Osteoblast (primary cell): Measurements from ENCODE around the gene ZNF576. TPM values are rescaled to one million over a fixed set of nuclear protein-coding genes. Genes with fewer than 3 reads are reported as not detected.

ENCODE experiments used
- DNase-seq: peaks from one replicate; pipeline ENCODE4 v3.0.0; 2011; ENCODE audit warnings: low spot score, mixed read lengths; ENCODE audit not compliant: insufficient read length; ENCODE audit errors: missing footprints
- H2AFZ ChIP-seq: 2 replicates; pipeline ENCODE4 v1.6.0; 2011; ENCODE audit warnings: mild to moderate bottlenecking, low read length
- H3K27ac ChIP-seq: 2 replicates; pipeline ENCODE4 v1.5.1; 2011; ENCODE audit warnings: mild to moderate bottlenecking, low read depth, low read length, moderate library complexity
- H3K27me3 ChIP-seq: 2 replicates; pipeline ENCODE4 v1.6.0; 2012; ENCODE audit warnings: mild to moderate bottlenecking, control low read depth, inconsistent platforms, low read length, moderate library complexity; ENCODE audit not compliant: insufficient read depth
- H3K36me3 ChIP-seq: 2 replicates; pipeline ENCODE4 v1.5.1; 2011; ENCODE audit warnings: mild to moderate bottlenecking, low read length, control low read depth, moderate library complexity; ENCODE audit not compliant: insufficient read depth
- H3K4me1 ChIP-seq: 2 replicates; pipeline ENCODE4 v1.5.1; 2011; ENCODE audit warnings: mild to moderate bottlenecking, low read length, control low read depth, moderate library complexity; ENCODE audit not compliant: insufficient read depth
- H3K4me2 ChIP-seq: 2 replicates; pipeline ENCODE4 v1.6.0; 2011; ENCODE audit warnings: mild to moderate bottlenecking, low read length; ENCODE audit not compliant: insufficient read depth
- H3K4me3 ChIP-seq: fragments of 200-600 bp; sonication (generic); 3 replicates; pipeline ENCODE4 v1.5.1; 2012; ENCODE audit warnings: mild to moderate bottlenecking, low read length, inconsistent platforms; ENCODE audit not compliant: insufficient read depth
- H3K79me2 ChIP-seq: 2 replicates; pipeline ENCODE4 v1.6.0; 2012; ENCODE audit warnings: mild to moderate bottlenecking, low read length, control low read depth, inconsistent platforms; ENCODE audit not compliant: insufficient read depth
- H3K9me3 ChIP-seq: 2 replicates; pipeline ENCODE4 v1.5.1; 2011; ENCODE audit warnings: low read depth, low read length, control low read depth
- H4K20me1 ChIP-seq: 2 replicates; pipeline ENCODE4 v1.6.0; 2012; ENCODE audit warnings: mild to moderate bottlenecking, low read length, control low read depth; ENCODE audit not compliant: insufficient read depth
- total RNA-seq: library from RNA; depleted of rRNA; stranded (reverse); fragments of >200 nt; gene quantifications from 2 replicates; pipeline ENCODE4 v1.2.3, GENCODE V29; 2012
- TF ChIP-seq, protein P1 (sequence below): IDR thresholded peaks from 2 replicates; pipeline ENCODE4 v1.5.1; 2011; ENCODE audit warnings: mild to moderate bottlenecking, low read depth, low read length, moderate library complexity; ENCODE audit errors: extremely low read depth

Gene ZNF576
- total RNA-seq, 1 donor: 9.4 TPM

DNA sequence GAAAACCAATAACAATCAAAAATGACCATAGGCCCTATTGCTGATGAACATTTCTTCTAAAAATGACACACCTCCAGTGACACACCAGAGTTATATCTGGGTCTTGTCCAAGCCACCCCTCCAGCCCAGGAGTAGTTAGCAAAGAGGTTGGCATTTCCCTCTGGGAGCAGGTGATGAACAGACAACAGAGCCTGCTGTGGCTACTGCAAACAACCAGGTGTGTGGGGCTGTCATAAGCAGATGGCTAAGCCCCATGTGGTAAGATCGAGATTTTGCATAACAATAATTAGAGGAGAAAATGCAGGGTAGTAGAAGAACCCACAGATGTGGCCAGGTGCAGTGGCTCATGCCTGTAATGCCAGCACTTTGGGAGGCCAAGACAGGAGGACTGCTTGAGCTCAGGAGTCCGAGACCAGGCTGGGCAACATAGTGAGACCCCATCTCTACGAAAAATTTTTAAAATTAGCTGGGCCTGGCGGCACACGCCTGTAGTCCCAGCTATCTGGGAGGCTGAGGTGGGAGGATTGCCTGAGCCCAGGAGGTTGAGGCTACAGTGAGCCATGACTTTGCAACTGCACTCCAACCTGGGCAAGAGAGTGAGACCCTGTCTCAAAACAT lies 26.1 kb upstream of the ZNF576 start:
- H3K79me2 ChIP-seq: peaks cover 68% of the 10 kb centered on the region
- DNase-seq: peak; percentile 48
- no peaks in the 10 kb centered on the region for H3K9me3 ChIP-seq
- no peak overlapping the region for H2AFZ ChIP-seq
- peaks cover 4% of the 10 kb centered on the region for H4K20me1 ChIP-seq
- H3K27me3 ChIP-seq: no peaks in the 10 kb centered on the region
- no peak overlapping the region for H3K4me2 ChIP-seq
- TF ChIP-seq, protein P1, sequence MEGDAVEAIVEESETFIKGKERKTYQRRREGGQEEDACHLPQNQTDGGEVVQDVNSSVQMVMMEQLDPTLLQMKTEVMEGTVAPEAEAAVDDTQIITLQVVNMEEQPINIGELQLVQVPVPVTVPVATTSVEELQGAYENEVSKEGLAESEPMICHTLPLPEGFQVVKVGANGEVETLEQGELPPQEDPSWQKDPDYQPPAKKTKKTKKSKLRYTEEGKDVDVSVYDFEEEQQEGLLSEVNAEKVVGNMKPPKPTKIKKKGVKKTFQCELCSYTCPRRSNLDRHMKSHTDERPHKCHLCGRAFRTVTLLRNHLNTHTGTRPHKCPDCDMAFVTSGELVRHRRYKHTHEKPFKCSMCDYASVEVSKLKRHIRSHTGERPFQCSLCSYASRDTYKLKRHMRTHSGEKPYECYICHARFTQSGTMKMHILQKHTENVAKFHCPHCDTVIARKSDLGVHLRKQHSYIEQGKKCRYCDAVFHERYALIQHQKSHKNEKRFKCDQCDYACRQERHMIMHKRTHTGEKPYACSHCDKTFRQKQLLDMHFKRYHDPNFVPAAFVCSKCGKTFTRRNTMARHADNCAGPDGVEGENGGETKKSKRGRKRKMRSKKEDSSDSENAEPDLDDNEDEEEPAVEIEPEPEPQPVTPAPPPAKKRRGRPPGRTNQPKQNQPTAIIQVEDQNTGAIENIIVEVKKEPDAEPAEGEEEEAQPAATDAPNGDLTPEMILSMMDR: no peak
- H3K27ac ChIP-seq: no peak overlapping the region
- H3K4me3 ChIP-seq: no peak overlapping the region
- H3K36me3 ChIP-seq: peaks cover 3% of the 10 kb centered on the region
- H3K4me1 ChIP-seq: peaks cover 18% of the 10 kb centered on the region

DNA sequence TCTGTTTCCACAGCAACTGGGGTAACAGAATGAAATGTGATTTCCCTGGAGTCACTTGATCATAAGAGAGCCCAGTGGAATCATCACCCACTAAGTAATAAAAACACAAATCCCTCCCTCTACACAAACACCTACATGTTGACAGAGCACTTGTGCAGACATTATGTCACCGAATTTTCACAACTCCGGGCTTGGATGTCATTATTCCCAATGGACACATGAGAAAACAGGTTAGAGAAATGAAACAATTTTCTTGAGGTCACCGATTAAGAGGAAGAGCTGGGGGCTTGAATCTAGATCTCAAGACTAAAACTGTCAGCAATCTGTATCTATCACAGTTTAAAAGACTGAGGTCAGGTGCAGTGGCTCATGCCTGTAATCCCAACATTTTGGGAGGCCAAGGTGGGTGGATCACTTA lies 24.2 kb upstream of the ZNF576 start:
- DNase-seq: peak; percentile 13
- Histone ChIP-seq H4K20me1 (peaks cover 4% of the 10 kb centered on the region), H3K4me2 (no peak overlapping the region), H3K27me3 (no peaks in the 10 kb centered on the region), H3K36me3 (peaks cover 3% of the 10 kb centered on the region), H3K27ac (peak overlapping the region; percentile 58), H3K4me3 (no peak overlapping the region), H3K79me2 (peaks cover 59% of the 10 kb centered on the region), H3K4me1 (peaks cover 18% of the 10 kb centered on the region), H2AFZ (no peak overlapping the region), H3K9me3 (no peaks in the 10 kb centered on the region)
- TF ChIP-seq, protein P1: no peak

DNA sequence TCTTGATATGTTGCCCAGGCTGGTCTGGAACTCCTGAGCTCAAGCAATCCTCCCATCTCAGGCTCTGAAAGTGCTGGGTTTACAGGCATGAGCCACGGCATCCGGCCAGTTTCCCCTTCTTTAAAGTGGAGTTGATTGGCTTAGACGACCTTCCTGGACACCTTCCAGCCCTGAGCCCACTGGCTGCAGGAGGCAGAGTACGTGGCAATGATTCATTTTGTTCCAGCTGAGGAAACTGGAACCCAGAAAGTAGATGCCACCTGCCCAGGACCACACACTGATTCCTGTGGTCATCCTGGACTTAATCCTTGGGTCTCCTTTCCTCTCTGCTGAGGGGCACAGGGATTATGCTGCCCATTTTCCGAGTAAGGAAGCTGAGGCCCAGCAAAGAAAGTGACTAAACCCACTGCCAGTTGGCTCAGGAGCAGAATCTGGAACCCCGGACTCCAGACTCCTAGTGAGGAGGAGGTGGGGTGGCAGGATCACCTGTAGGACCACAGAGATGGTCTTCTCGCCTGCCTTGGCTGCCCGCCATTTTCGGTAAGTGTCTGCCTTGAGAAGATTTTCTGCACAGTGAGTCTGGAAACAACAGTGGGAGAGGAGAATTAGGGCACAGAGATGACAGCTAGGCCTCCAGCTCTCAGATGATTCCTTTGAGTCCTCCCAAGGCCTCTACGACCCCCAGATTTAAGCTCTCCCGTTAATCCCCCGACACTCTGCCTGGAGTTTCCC lies 21.8 kb upstream of the ZNF576 start:
- H3K27ac ChIP-seq: peak overlapping the region; percentile 84
- peak; percentile 60 for DNase-seq
- peak overlapping the region; percentile 100 for H3K4me3 ChIP-seq
- H4K20me1 ChIP-seq: peaks cover 4% of the 10 kb centered on the region
- no peaks in the 10 kb centered on the region for H3K27me3 ChIP-seq
- H3K4me2 ChIP-seq: peak overlapping the region; percentile 97
- peaks cover 46% of the 10 kb centered on the region for H3K79me2 ChIP-seq
- H3K4me1 ChIP-seq: peaks cover 18% of the 10 kb centered on the region
- no peaks in the 10 kb centered on the region for H3K9me3 ChIP-seq
- TF ChIP-seq, protein P1: no peak
- H3K36me3 ChIP-seq: peaks cover 3% of the 10 kb centered on the region
- peak overlapping the region; percentile 98 for H2AFZ ChIP-seq
